GM12878 (cell line): ENCODE measurements around the gene ATXN7L1. TPM values are rescaled to one million over a fixed set of nuclear protein-coding genes. Genes with fewer than 3 reads are reported as not detected.
A peak's percentile ranks its signal among the peaks of the same experiment; 100 is the strongest.

Experiments used
- BHLHE40 ChIP-seq, 2 experiments: fragments of 450-650 bp in 1 of 2; IDR thresholded peaks; 2 replicates each; pipeline ENCODE4 v1.6.1; 2011 to 2017; ENCODE audit warnings: low read depth in 2 of 2, borderline replicate concordance in 1 of 2, improper control_type of control experiment in 1 of 2, low read length in 1 of 2, mild to moderate bottlenecking in 1 of 2
- CEBPZ ChIP-seq: fragments of 150-350 bp; IDR thresholded peaks from 2 replicates; pipeline ENCODE4 v1.6.1; 2016; ENCODE audit warnings: low read depth, low read length
- CREB1 ChIP-seq: IDR thresholded peaks from 2 replicates; pipeline ENCODE4 v1.6.1; 2012; ENCODE audit warnings: low read depth, mild to moderate bottlenecking, inconsistent platforms
- CUX1 ChIP-seq: IDR thresholded peaks from 2 replicates; pipeline ENCODE4 v1.6.1; 2012; ENCODE audit warnings: improper control_type of control experiment, low read depth, low read length; ENCODE audit not compliant: insufficient replicate concordance
- ETV6 ChIP-seq, 2 experiments: fragments of 450-650 bp in 1 of 2; IDR thresholded peaks in 1 of 2; conservative IDR thresholded peaks in 1 of 2; 2 replicates each; pipeline ENCODE4 v1.6.1; 2014; ENCODE audit warnings: antibody characterized with exemption in 1 of 2, borderline replicate concordance in 1 of 2, low read depth in 1 of 2, mild to moderate bottlenecking in 1 of 2, moderate library complexity in 1 of 2
- KLF5 ChIP-seq: fragments of 450-650 bp; IDR thresholded peaks from 2 replicates; pipeline ENCODE4 v1.6.1; 2014; ENCODE audit warnings: mild to moderate bottlenecking; ENCODE audit not compliant: partially characterized antibody
- MXI1 ChIP-seq: fragments of 150-350 bp; IDR thresholded peaks from 2 replicates; pipeline ENCODE4 v1.6.1; 2011; ENCODE audit warnings: low read depth, mild to moderate bottlenecking, inconsistent platforms, low read length, improper control_type of control experiment
- NR2C1 ChIP-seq: fragments of 450-650 bp; IDR thresholded peaks from 2 replicates; pipeline ENCODE4 v1.6.1; 2017; ENCODE audit warnings: antibody characterized with exemption, mild to moderate bottlenecking, moderate library complexity
- POLR2AphosphoS5 ChIP-seq: IDR thresholded peaks from 2 replicates; pipeline ENCODE4 v1.6.1; 2011; ENCODE audit warnings: mild to moderate bottlenecking, low read length, inconsistent platforms
- RELA ChIP-seq: fragments of 450-650 bp; IDR thresholded peaks from 2 replicates; pipeline ENCODE4 v1.8.0; 2014; ENCODE audit warnings: borderline replicate concordance; ENCODE audit not compliant: partially characterized antibody
- SKIL ChIP-seq: fragments of 450-650 bp; IDR thresholded peaks from 2 replicates; pipeline ENCODE4 v1.6.1; 2017; ENCODE audit warnings: mild to moderate bottlenecking, low read depth, inconsistent platforms; ENCODE audit not compliant: poor library complexity, severe bottlenecking
- STAT3 ChIP-seq: IDR thresholded peaks from 2 replicates; pipeline ENCODE4 v1.6.1; 2011; ENCODE audit warnings: low read depth, low read length, improper control_type of control experiment
- TAF1 ChIP-seq: IDR thresholded peaks from 2 replicates; pipeline ENCODE4 v1.6.1; 2011; ENCODE audit warnings: mild to moderate bottlenecking, low read depth, low read length, borderline replicate concordance
- USF2 ChIP-seq: IDR thresholded peaks from 2 replicates; pipeline ENCODE4 v1.6.1; 2011; ENCODE audit warnings: low read depth, low read length, improper control_type of control experiment, borderline replicate concordance
- polyA plus RNA-seq, 11 experiments: library from polyadenylated mRNA; depleted of rRNA in 4 of 11; unstranded in 6 of 11; stranded (reverse) in 5 of 11; fragments of >200 nt; fragmentation: Nextera tagmentation in 4 of 11; fragmentation: Illumina TruSeq in 1 of 11; extraction: Ambion mirVana in 4 of 11; extraction: Trizol in 1 of 11; gene quantifications; 1 replicate in 1 of 11; 2 replicates in 10 of 11; pipeline versions ENCODE4 v1.2.1 to v1.2.3, GENCODE V29; 2011 to 2016; ENCODE audit warnings: inconsistent platforms in 2 of 11, missing spikeins in 2 of 11, low read depth in 1 of 11
- total RNA-seq, 4 experiments: library from RNA; depleted of rRNA in 3 of 4; stranded (reverse); fragments of >200 nt in 3 of 4; fragmentation: Illumina TruSeq in 1 of 4; extraction: Trizol in 1 of 4; gene quantifications; 2 replicates each; pipeline versions ENCODE4 v1.2.1 to v1.2.3, GENCODE V29; 2013 to 2021

ATXN7L1 gene
- total and polyA plus RNA-seq, 10 of the 15 experiments (the other 5 are each of a cell fraction or from before 2014, with no cell fraction given), result 0.40 to 2.9 (median 1.2) TPM

- TF ChIP-seq CUX1 (no peak), RELA (no peak), MXI1 (peak; percentile 61; the same call in 1 of the 2 replicates), TAF1 (no peak), BHLHE40 (IDR thresholded peaks at IDR 0.05; ENCODE audit: borderline replicate concordance in 1 of 2, low read depth in 2 of 2, low read length in 1 of 2) (peak; percentile 49 to 50; a peak in 3 of 4 replicates), SKIL (peak; percentile 30), NR2C1 (no peak), POLR2AphosphoS5 (no peak), STAT3 (no peak), ETV6 (conservative IDR thresholded peaks at IDR 0.05 in 1 of 2, IDR thresholded peaks at IDR 0.05 in 1 of 2; ENCODE audit: borderline replicate concordance in 1 of 2, low read depth in 1 of 2) (peak in 1 of 2 experiments; percentile 63; a peak in 1 of 4 replicates), CREB1 (0 out of 2 replicates have a peak, but pooled peaks have one; percentile 42), USF2 (no peak; the same call in 1 of the 2 replicates), CEBPZ (no peak), KLF5 (no peak)
Observed at GRCh38 chr7:105806592-105807447, 69.6 kb downstream of the ATXN7L1 start (continued).
